ENCODE measurements around the gene PAF1.
A peak's percentile ranks its signal among the peaks of the same experiment; 100 is the strongest.

The PAF1 gene

GRCh38 chr19:39405261-39405957 lies 14.5 kb upstream of the PAF1 start:
- no peak for DNase-seq

GRCh38 chr19:39403331-39404312 lies 12.7 kb upstream of the PAF1 start:
- no peak for DNase-seq

DNA sequence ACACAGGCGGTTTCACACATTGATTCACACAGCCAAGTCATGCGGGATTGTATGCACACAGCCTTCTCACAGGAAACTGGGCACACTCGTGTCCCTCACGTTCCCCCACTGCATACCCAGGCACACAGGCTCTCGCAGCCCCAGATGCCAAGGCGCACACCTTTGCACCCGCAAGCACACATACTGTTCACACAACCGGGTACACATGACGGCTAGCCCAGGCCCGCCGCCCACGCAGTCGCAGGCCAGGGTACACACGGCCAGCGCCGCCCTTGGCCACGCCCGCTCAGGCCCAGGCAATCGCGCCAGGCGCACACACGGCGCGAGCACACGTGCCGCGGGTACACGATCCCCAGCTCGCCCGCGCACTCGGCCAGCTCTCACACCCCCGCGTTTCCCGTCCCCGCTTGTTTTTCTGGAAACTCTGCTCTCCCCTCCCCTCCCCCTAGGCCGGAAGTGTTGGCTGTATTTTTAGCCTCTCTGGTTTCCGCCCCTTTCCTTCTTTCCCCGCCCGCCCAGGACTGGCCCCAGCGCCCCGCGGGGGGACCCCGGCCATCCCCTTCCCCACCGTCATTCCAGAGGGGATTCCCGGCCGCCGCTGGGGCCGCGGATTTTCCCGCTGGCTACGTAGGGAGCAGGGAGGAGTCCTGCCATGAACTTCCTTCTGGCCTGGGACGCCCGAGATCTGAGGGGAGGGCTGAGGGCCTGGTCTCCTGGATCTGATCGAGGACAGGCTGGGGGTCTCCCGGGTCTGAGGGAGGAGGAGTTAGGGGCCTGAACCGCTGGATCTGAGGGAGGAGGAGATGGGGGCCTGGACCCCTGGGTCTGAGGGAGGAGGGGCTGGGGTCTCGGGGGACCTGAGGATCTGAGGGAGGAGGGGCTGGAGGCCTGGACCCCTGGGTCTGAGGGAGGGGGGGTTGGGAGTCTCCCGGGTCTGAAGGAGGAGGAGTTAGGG lies 11.7 kb upstream of the PAF1 start:
- peak; percentile 39 for DNase-seq

DNA sequence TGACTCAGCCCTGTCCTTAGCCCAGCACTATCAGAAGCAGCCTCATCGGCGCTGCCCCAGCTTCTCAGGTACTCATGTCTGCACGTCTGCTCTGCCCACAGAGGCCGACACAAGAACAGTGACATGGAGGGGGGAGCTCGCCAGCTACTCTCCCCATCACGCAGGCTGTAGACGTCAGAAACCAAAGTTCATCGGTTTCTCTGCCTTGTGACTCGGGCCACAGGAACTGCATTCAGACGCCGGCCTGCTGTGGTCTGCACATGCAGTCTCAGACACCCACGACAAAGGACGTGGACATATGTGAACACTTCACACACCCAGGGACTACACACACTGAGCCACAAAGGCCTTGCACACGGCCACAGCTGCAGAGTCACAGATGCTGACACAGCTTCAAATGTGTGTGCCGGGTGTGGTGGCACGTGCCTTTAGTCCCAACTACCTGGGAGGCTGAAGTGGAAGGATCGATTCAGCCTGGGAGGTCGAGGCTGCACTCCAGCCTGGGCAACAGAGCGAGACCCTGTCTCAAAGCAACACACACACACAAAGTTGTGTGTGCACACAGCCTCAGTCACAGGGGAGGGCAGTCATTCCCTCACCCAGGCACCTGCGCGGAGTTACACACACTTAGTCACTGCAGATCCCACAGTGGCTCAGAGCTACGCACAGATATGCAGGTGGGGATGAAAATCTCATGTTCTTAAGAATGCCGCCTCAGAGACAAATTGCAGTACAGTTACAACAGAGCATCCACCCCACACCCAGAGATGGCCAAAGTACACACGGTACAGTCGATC lies 10.8 kb upstream of the PAF1 start:
- DNase-seq = no peak

DNA sequence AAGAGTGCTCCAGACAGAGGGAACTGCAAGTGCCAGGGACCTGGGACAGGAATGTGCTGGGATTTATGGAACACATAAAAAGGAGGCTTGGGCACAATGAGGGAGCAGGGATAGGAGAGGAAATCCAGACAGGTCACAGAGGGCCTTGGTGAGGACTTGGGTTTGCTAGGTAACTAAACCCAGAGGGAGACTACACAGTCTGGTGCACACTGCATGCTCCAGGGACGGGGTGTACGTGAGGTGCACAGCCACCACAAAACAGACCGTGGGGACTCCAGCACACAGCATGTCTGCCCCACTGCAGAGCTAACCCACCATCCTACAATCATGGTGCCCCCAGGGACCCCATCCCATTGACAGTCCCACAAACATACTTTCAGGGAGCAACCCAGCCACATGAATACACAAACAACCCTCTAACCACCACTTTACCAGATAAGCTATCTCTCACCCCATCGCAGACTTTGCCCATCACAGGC lies 10.2 kb upstream of the PAF1 start:
- no peak for DNase-seq

GRCh38 chr19:39400061-39400460 lies 9.2 kb upstream of the PAF1 start:
- DNase-seq = no peak

DNA sequence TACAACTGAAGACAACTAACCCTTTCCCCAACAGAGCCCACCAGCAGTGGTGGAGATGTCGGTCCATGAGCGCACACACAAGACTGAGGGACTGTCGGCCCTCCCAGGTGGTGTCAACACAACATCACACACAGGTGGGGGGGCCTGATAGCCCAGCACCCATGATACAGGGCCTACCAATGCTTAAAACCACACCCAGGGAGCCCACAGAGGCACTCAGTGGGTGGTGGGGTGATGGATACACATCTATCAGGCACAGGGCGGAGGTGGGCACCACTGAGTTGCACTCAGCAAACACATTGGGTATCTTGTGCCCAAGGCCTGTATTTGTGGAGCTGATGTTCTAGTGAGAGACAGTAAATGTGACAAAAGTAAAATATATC lies 8.8 kb upstream of the PAF1 start:
- DNase-seq = no peak

DNA sequence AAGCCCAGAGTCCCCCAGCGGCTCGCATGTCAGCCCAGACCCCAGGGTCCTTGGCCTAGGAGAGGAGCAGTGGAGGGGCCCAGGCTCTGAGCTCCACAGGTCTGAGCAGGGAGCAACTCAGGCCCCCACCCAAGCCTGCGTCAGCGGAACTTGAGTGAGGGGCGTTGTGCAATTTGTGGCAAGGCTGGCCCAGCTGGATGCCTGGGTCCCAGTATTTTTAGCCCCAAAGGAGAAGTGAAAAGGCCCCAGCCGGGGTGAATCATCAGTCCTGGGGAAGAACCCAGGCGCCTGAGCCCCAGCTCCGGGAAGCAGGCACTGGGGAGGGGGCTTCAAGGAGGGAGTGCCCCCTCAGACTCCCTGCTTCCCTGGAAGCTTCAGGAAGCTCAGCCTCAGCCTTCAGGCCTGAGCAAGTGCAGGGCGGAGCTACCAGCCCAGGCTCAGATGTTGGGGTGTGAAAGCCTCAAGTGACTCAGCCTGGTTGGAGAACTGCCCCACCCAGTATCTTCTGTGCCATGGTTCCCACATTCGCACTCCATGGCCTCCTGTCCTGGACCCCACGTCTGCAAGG lies 7.5 kb upstream of the PAF1 start:
- DNase-seq = no peak

GRCh38 chr19:39397360-39398296 lies 6.7 kb upstream of the PAF1 start:
- DNase-seq = peak; percentile 73

GRCh38 chr19:39390451-39390750 lies 505 bp downstream of the PAF1 start:
- DNase-seq = no peak

DNA sequence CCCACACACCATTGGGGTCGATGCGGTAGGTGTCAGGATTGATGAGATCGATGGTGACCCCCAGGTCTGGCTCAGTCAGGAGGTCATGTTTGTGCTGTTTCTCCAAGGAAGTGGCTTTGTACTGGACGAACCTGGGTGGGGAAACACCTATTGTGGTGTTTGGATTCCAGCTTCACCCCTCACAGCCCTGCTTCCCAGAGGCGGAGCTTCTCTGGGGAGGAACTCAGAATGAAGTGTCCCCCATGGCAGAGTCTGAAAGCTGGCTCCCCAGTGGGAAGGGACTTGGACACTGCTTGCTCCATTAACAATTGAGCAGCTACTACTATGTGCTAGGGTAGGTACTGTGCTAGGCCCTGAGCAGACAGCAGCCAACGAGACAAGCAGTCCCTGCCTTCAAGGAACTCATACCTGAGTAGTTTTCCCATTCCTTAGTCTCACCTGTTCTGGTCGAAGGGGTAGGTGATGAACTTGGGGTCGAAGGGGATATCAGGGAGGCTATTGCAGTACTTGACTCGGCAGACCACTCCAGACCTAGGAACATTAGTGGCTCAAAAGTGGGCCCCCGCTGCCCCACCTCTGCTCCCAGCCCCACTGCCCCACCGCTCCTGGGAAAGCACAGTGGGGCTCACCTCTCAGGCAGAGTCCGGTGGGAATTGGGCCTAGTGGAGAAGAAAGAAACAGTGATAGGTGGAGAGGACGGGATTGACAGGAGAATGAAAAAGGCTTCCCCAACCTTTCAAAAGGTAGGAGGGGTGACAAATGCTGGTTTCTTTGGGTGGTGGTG lies 1.1 kb downstream of the PAF1 start:
- no peak for DNase-seq

- DNase-seq = no peak
Observed at GRCh38 chr19:39388657-39389056, 2.2 kb downstream of the PAF1 start.

- no peak for DNase-seq
Observed at GRCh38 chr19:39386557-39386956, 4.3 kb downstream of the PAF1 start.

DNA sequence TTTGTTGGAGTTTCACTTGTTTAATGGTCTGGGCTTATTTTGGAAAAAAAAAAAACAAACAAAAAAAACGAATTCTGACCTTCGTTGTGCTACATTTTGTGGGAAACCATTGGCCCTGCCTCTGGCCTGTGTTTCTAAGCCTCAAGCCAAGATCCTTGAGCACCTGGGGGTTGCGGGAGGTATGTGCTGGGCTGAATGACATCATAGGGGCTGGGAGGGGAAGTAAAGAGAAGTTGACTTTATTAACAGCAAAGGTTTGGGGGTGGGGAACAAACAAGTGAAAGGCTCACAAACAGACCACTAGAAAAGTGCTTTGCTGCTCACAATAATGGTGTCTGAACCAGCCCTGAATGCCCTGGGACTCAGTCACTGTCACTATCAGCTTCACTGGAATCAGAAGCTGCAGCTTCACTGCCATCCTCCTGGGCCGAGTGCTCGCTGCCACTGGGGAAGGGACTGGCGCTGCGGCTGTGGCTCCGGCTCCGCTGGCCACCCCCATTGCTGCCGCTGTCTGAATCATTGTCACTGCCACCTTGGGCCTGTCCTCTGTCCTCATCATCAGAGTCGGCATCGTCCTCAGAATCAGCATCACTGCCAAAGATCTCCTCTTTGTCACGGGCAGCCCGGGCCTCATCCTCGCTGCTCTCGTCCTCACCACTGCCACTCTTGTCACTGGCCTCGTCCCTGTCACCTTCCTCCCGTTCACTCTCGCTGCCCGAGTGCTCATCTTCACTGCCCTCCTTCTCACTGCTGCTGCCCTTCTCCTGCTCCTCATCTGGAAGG lies 5.1 kb downstream of the PAF1 start:
- DNase-seq = no peak

- DNase-seq = no peak
Observed at GRCh38 chr19:39384839-39385568, 5.9 kb downstream of the PAF1 start.

GRCh38 chr19:39382991-39383828 lies 7.7 kb downstream of the PAF1 start:
- no peak for DNase-seq

GRCh38 chr19:39381910-39382611 lies 8.8 kb downstream of the PAF1 start:
- no peak for DNase-seq
